ENCODE results near the gene SEZ6L2.
"Not testable (repeated sequence)": the region's sequence is repeated elsewhere in the genome, so short reads cannot be mapped to it uniquely, and the experiment has no call there.

The SEZ6L2 gene

GRCh38 chr16:29849505-29849904 lies 49.8 kb downstream of the SEZ6L2 start:
- DNase-seq (ENCODE audit: low read depth) = no peak

- peak; percentile 66 for DNase-seq (ENCODE audit: low read depth)
These were observed 50.7 kb downstream of the SEZ6L2 start for GRCh38 chr16:29848420-29849297.

- no peak for DNase-seq (ENCODE audit: low read depth)
These were observed 53.7 kb downstream of the SEZ6L2 start for GRCh38 chr16:29845656-29846055.

- no peak for DNase-seq (ENCODE audit: low read depth)
These were observed 54.6 kb downstream of the SEZ6L2 start for GRCh38 chr16:29844575-29845331.

GRCh38 chr16:29843931-29844330 lies 55.4 kb downstream of the SEZ6L2 start:
- no peak for DNase-seq (ENCODE audit: low read depth)

GRCh38 chr16:29842732-29843346 lies 56.5 kb downstream of the SEZ6L2 start:
- DNase-seq (ENCODE audit: low read depth) = no peak

GRCh38 chr16:29841631-29842030 lies 57.7 kb downstream of the SEZ6L2 start:
- DNase-seq (ENCODE audit: low read depth) = no peak

GRCh38 chr16:29840240-29840639 lies 59.1 kb downstream of the SEZ6L2 start:
- DNase-seq (ENCODE audit: low read depth) = no peak

GRCh38 chr16:29839822-29840221 lies 59.5 kb downstream of the SEZ6L2 start:
- no peak for DNase-seq (ENCODE audit: low read depth)

- DNase-seq (ENCODE audit: low read depth) = no peak
These were observed 61.5 kb downstream of the SEZ6L2 start for GRCh38 chr16:29837841-29838240.

- no peak for DNase-seq (ENCODE audit: low read depth)
These were observed 62.7 kb downstream of the SEZ6L2 start for GRCh38 chr16:29836623-29837022.

GRCh38 chr16:29835926-29836325 lies 63.4 kb downstream of the SEZ6L2 start:
- no peak for DNase-seq (ENCODE audit: low read depth)

- DNase-seq (ENCODE audit: low read depth) = no peak
These were observed 65.3 kb downstream of the SEZ6L2 start for GRCh38 chr16:29834079-29834478.

GRCh38 chr16:29833219-29833618 lies 66.1 kb downstream of the SEZ6L2 start:
- DNase-seq (ENCODE audit: low read depth) = not testable (repeated sequence)

GRCh38 chr16:29831490-29831889 lies 67.9 kb downstream of the SEZ6L2 start:
- no peak for DNase-seq (ENCODE audit: low read depth)

GRCh38 chr16:29830774-29831173 lies 68.6 kb downstream of the SEZ6L2 start:
- DNase-seq (ENCODE audit: low read depth) = no peak

GRCh38 chr16:29826342-29826695 lies 73.0 kb downstream of the SEZ6L2 start:
- DNase-seq (ENCODE audit: low read depth) = no peak

GRCh38 chr16:29825145-29826044 lies 74.0 kb downstream of the SEZ6L2 start:
- DNase-seq (ENCODE audit: low read depth) = peak; percentile 52

- no peak for DNase-seq (ENCODE audit: low read depth)
These were observed 74.7 kb downstream of the SEZ6L2 start for GRCh38 chr16:29824589-29825144.

GRCh38 chr16:29821643-29822115 lies 77.7 kb downstream of the SEZ6L2 start:
- DNase-seq (ENCODE audit: low read depth) = no peak

All from activated T-cell treated with anti-CD3 and anti-CD28 coated beads for 24 hours (primary cell).